Activated effector memory CD4-positive, alpha-beta T cell treated with Interleukin-2 at 50 U/mL for 16 hours (primary cell): ENCODE results near the gene PDK1.
A peak's percentile ranks its signal among the peaks of the same experiment; 100 is the strongest.
"Not testable (repeated sequence)": the region's sequence is repeated elsewhere in the genome, so short reads cannot be mapped to it uniquely, and the experiment has no call there.

Experiments
- DNase-seq: peaks from one replicate; pipeline ENCODE4 v3.0.0-alpha.2; 2020

The PDK1 gene

DNA sequence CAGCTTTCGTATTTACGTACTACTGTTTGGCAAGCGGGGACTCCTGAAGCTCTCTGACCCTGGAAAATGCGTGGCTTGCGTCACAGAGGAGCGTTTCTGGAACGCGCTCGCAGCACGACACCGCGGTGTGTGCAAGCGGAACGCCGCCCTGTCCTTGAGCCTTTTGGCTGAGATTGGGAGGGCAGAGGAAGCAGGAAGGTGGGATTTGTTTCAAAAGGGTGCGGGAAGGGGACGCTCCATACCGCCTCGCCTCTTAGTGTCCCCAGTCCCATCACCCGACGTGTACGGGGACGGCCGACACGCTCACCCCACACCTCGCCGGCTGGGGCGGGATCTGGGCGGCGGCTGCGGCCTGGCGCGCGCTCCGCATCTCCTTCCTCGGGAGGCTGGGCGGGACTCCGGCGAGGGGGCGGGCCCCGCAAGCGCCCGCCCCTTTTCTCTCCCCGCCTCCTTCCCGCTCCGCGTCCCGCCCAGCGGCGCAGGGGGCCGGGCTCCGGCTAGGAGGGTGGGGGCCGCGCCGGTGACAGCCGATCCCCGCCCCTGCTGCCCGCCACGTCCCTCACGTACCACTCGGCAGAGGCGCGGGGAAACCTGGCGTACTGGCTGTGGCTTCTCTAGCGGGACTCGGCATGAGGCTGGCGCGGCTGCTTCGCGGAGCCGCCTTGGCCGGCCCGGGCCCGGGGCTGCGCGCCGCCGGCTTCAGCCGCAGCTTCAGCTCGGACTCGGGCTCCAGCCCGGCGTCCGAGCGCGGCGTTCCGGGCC is at the start of gene PDK1:
Gene PDK1 (plus strand): TSS at position 569 of the 762 bp plus-strand sequence. CDS start 61 bp downstream, at position 630.
- DNase-seq: peak; percentile 88

DNA sequence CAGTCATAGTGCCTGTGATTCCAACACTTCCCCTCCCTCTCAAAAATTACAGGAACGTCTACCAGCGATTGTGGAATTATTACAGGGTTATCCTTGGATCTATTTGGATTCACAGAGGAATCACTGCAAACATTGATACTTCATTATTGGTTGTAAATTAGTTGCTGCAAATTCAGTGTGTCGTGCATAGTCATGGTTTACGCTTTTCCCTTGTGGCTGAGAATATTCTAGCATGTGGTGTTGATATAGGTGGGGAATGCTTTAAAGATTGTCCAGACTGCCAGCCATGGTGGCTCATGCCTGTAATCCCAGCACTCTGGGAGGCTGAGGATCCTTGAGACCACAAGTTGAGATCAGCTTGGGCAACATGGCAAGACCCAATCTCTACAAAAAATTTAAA is 48.7 kb upstream of the PDK1 start:
- no peak for DNase-seq

GRCh38 chr2:172510088-172510487 is 45.8 kb upstream of the PDK1 start:
- no peak for DNase-seq

DNA sequence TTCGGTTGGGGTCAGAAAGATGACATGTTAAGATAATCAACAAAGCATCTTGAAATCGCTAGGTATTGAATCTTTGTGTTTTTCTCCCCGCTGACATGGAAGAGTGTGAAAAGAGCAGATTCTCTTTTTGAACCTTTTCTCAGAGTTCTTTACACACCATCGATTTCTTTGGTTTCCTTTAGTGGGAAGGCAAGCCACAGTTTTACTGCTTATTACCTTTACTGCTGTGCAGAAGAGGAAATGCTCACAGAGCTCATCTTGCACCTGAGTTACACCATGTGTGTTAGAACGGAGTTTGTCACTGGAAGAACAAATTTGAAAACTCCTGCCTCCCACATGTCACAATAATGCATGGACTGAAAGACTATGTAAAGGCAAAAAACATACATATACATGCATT is 45.3 kb upstream of the PDK1 start:
- DNase-seq: no peak

DNA sequence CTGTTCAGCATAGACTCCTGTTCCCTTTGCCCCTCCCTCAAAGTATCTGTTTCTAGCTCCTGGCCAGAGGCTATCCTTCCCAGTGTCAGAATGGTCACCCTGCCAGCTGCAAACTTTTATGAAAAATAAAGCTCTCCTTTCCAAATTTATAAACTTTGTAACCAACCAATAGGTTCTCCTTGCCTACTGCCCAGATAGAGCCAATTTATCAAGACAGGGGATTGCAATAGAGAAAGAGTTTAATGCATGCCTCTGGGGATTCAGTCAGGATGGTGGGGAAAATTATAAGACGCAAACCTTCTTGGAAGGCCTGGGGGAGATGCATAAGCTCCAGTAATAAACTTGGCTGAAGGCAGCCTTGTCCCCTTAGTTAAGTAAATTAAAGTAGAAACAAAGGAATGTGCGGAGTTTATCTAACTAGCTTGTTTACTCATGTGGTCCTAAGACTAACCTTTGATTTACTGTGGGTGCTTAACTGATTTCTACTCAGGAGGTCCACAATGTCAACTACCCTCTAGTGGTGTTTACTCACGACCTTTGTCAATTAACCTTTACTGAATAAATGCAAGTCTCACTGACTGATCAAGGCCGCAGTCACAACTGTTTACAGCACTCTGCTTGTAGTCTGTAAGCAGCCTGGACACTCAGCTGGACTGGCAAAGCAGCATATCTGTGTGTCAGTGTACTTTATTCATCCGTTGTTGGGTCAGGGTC is 42.9 kb upstream of the PDK1 start:
- no peak for DNase-seq

DNA sequence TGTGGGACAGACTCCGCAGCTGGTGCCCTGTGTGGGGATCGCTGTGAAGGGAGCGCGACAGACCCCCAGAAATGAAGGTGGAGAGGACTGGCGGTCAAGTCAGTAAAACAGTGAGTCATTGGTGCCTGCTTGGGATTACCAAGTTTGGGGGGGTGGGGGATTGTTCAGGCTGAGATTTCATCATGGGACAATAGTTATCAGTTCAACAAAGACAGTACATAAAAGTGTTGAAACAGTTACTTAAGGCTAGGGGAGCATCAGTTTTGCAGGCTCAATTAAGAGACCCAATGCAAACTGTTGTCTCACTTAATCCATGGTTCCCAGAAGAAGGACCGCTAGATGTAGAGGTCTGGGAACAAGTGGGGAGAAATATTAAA is 42.4 kb upstream of the PDK1 start:
- no peak for DNase-seq

GRCh38 chr2:172513935-172514586 is 41.8 kb upstream of the PDK1 start:
- no peak for DNase-seq

DNA sequence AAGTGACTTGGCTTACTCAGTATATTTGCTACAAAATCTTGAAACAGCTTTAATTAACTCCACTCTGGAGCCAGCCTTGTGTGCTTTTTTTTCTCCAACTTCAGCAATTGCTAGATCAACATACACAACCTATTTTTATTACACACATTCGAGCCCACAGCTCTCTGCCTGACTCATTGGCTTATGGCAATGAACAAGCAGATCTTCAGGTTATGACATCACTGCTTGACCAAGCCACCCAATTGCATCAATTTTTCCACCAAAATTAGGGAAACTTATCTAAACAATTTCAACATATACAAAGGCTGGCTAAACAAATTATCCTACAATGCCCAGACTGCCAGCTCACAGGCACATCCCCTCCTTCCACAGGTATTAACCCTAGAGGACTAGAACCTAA is 39.6 kb upstream of the PDK1 start:
- no peak for DNase-seq

DNA sequence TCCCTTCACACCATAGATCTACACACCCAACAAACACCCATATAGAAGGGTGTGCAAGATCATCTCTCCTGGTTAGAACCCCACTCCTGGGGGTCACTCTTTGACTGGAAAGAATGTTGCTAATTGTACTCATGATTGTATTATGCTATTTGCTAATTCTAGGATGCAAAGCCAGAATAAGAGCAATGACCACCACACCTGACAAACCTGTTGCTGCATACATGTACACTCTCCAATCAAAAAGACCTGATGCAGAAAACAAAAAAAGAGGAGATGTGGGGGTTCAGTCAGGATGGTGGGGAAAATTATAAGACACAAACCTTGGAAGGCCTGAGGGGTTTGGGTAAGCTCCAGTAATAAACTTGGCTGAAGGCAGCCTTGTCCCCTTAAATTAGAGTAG is 36.9 kb upstream of the PDK1 start:
- no peak for DNase-seq

DNA sequence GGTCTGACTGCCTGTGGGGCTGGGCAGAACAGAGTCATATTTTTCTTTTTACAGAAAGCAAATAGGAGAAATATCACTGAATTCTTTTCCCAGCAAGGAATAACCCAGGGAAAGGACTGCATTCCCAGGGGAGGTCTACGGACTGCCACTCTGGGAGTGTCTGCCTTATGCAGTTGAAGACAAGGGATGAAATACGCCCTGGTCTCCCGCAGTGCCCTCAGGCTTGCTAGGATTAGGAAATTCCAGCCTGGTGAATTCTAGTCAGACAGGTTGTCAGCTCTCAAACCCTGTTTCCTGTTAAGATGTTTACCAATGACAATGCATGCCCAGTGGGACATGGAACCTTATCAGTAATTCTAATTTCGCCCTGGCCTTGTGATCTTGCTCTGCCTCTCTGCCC is 30.3 kb upstream of the PDK1 start:
- no peak for DNase-seq

- no peak for DNase-seq
Observed at GRCh38 chr2:172531309-172531708, 24.6 kb upstream of the PDK1 start.

GRCh38 chr2:172532461-172532860 is 23.4 kb upstream of the PDK1 start:
- not testable (repeated sequence) for DNase-seq

DNA sequence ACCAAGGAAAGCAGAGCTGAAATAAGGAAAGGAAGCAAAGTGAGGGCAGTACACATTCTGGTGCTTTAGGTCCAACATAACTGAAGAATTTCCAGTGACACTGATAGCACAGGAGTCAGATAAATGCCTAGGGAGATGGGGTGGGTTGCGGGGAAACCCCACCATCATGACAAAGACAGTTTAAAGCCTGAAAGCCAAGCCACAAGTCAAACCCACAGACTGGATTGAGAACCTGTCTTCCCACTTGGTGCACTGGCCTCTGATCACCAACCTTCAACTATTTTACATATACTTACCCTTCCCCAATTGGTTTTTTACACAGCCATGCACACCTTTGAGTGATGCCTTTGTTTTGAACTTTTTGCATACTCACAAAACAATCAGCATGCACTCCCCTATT is 22.2 kb upstream of the PDK1 start:
- DNase-seq: no peak

- no peak for DNase-seq
Observed at GRCh38 chr2:172535119-172535518, 20.8 kb upstream of the PDK1 start.

- not testable (repeated sequence) for DNase-seq
Observed at GRCh38 chr2:172537851-172538250, 18.0 kb upstream of the PDK1 start.

- no peak for DNase-seq
Observed at GRCh38 chr2:172539767-172540166, 16.1 kb upstream of the PDK1 start.

GRCh38 chr2:172540421-172540820 is 15.5 kb upstream of the PDK1 start:
- no peak for DNase-seq

GRCh38 chr2:172545408-172546075 is 10.3 kb upstream of the PDK1 start:
- DNase-seq: no peak

- no peak for DNase-seq
Observed at GRCh38 chr2:172549131-172549530, 6.8 kb upstream of the PDK1 start.

DNA sequence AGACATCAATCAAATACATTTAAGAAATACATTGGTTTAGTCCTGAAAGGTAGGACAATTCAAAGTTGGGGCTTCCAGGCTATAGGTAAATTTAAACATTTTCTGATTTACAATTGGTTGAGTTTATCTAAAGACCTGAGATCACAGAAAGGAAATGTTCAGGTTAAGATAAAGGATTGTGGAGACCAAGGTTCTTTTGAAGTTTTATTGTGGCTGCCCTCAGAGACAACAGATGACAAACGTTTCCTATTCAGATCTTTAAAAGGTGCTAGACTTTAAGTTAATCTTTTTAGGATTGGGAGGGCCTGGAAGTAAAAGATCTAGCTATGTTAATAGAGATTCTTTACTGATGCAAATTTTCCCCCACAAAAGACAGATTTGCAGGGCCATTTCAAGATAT is 6.1 kb upstream of the PDK1 start:
- DNase-seq: not testable (repeated sequence)

- DNase-seq: no peak
Observed at GRCh38 chr2:172550419-172550818, 5.5 kb upstream of the PDK1 start.

- DNase-seq: no peak
Observed at GRCh38 chr2:172551271-172551670, 4.6 kb upstream of the PDK1 start.

DNA sequence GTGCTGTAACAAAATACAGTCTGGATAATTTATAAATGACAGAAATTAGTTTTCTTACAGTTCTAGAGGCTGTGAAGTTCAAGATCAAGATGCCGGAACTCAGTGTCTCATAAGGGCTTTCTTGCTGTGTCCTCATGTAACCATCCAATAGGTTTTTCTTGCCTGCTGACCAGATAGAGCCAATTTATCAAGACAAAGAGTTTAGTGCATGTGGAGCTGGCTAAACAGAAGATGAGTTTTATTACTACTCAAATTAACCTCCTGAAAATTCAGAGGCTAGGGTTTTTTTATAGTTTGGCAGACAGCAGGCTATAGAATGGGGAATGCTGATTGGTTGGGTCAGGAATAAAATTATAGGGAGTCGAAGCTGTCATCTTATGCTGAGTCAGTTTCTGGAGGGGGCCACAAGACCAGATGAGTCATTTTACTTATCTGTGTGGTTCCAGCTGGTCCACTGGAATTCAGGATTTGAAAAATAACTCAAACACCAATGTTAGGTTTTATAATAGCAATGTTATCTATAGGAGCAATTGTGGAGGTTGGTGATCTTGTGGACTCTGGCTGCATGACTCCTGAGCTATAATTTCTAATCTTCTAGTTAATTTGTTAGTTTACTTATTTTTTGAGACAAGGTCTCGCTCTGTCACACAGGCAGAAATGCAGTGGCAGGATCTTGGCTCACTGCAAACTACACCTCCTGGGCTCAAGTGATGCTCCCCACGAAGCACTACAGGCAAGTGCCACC is 3.2 kb upstream of the PDK1 start:
- DNase-seq: no peak
